NB4 (cell line): ENCODE results near the gene TAF4B.
A peak's percentile ranks its signal among the peaks of the same experiment; 100 is the strongest.
"Not testable (repeated sequence)": the region's sequence is repeated elsewhere in the genome, so short reads cannot be mapped to it uniquely, and the experiment has no call there.

Experiments
- DNase-seq: peaks from one replicate; pipeline ENCODE4 v3.0.0; 2010; ENCODE audit warnings: low read depth
- H3K4me3 ChIP-seq: one replicate; pipeline ENCODE4 v1.5.1; 2011; ENCODE audit warnings: mild to moderate bottlenecking, low read depth, low read length, moderate library complexity
- CTCF ChIP-seq: IDR thresholded peaks from one replicate; pipeline ENCODE4 v1.5.1; 2012; ENCODE audit warnings: low read depth, low read length
- MYC ChIP-seq: IDR thresholded peaks from 2 replicates; pipeline ENCODE4 v1.6.1; 2011; ENCODE audit warnings: low read depth, low read length
- POLR2A ChIP-seq: IDR thresholded peaks from 2 replicates; pipeline ENCODE4 v1.6.1; 2011; ENCODE audit warnings: mild to moderate bottlenecking; ENCODE audit not compliant: insufficient read length; ENCODE audit errors: extremely low read depth
- TF ChIP-seq, protein P1 (sequence below): IDR thresholded peaks from 2 replicates; pipeline ENCODE4 v1.6.1; 2011; ENCODE audit warnings: low read depth, low read length

TAF4B gene

DNA sequence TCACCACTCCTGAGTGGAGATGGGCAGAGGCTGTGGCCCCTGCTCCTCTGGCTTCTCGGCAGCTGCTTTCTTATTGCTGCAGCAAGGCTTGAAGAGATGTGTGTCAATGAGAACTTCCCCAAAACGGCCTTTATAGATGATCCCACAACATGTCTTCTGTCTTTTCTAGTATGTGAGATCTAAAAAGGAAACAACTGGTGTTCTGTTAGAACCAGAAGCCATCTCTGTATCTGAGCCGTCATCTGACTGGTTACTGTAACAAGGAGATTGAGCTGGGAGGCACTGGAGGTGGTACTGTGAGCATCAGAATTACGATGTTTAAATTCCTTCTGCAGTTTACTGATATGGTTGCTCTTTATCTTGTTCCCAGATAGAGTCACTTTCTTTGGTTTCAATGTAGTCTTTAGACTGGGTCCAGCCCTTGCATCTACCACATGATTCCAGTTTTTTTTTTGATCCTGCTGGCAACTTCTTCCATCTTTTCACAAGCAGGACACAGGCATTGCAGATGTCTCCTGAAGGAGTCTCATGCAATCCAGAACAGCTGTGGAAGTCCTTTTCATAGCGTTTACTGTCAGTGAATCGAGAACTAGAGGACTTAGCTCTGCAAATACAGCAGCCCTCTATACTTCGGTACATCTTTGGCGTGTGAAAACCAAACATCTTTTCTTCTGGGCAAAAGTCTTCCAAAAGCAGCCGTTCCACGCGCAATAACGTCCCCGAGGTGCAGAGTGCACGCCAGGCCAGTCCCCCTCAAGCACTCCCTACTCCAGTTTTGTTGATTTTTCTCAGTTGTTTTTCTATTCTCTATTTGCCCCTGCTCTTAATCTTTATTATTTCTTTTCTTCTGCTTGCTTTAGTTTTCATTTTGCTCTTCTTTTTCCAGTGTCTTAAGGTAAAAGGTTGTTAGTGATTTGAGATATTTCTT lies 29.7 kb downstream of the TAF4B start:
- peak; percentile 55 for DNase-seq
- no peak overlapping the region for H3K4me3 ChIP-seq
- TF ChIP-seq, protein P1, sequence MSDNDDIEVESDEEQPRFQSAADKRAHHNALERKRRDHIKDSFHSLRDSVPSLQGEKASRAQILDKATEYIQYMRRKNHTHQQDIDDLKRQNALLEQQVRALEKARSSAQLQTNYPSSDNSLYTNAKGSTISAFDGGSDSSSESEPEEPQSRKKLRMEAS: no peak
- TF ChIP-seq CTCF (no peak), POLR2A (no peak), MYC (no peak)

DNA sequence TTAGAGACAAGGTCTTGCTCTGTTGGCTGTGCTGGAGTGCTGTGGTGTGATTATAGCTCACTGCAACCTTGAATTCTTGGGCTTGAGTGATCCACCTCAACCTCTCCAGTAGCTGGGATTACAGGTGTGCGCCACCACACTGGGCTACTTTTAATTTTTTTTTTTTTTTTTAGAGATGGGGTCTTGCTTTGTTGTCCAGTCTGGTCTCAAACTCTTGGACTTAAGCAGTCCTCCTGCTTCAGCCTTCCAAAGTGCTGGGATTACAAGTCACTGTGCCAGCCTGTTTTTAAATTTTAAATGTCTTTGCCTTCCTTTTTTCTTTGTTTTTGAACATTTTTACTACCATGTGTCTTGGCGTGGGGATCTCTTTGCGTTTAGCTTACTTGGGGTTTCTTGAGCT lies 32.5 kb downstream of the TAF4B start:
- TF ChIP-seq MYC (no peak), POLR2A (no peak), CTCF (no peak)
- TF ChIP-seq, protein P1: no peak
- H3K4me3 ChIP-seq: no peak overlapping the region
- DNase-seq: no peak

DNA sequence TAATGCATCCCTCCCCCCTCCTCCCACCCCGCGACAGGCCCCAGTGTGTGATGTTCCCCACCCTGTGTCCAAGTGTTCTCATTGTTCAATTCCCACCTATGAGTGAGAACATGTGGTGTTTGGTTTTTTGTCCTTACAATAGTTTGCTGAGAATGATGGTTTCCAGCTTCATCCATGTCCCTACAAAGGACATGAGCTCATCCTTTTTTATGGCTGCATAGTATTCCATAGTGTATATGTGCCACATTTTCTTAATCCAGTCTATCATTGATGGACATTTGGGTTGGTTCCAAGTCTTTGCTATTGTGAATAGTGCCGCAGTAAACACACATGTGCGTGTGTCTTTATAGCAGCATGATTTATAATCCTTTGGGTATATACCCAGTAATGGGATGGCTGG lies 33.2 kb downstream of the TAF4B start:
- DNase-seq, H3K4me3 ChIP-seq: not testable (repeated sequence)

- TF ChIP-seq CTCF (no peak), POLR2A (no peak), MYC (no peak)
- no peak for DNase-seq
- H3K4me3 ChIP-seq: no peak overlapping the region
Measured at GRCh38 chr18:26262156-26262555, 35.9 kb downstream of the TAF4B start.

DNA sequence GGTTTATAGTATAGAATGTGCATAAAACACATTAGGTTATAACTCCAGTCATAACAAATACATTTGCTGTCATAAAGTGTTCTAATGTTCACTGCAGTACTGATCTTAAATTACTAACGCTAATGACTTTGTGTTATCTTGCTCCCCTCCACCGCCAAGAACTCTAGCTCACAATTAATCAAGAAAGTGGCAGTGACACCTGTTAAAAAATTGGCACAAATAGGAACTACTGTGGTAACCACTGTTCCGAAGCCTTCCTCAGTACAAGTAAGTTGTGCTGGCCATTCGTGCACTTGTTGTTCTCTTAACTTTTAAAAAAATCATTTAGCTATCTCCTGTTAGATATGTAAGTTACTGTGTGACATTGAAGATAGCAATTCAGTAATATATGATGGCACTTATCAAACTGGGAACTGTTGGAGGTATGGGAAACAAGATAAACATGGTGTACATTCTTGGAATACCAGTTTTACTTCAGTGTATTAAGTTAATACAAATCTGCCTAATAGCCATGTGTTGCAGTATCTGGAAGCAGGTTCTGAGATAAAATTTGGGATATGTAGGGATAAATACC lies 41.2 kb downstream of the TAF4B start:
- DNase-seq: no peak

More for the DNA sequence above, 41.2 kb downstream of the TAF4B start:
- TF ChIP-seq, protein P1: no peak
- no peak for TF ChIP-seq CTCF
- no peak for TF ChIP-seq MYC
- no peak for TF ChIP-seq POLR2A
- H3K4me3 ChIP-seq: no peak overlapping the region
